HepG2 (cell line): ENCODE data around the gene CACNA1G. TPM values are rescaled to one million over a fixed set of nuclear protein-coding genes. Genes with fewer than 3 reads are reported as not detected.

Experiments
- ADNP ChIP-seq: sonication (generic); formaldehyde crosslinking; IDR thresholded peaks from 2 replicates; pipeline ENCODE4 v1.4.0; 2020; ENCODE audit warnings: missing genetic modification reagents
- GZF1 ChIP-seq: sonication (generic); formaldehyde crosslinking; IDR thresholded peaks from 2 replicates; pipeline ENCODE4 v1.5.1; 2020; ENCODE audit warnings: mild to moderate bottlenecking, missing genetic modification reagents
- HNRNPH1 ChIP-seq: fragments of 200-400 bp; formaldehyde crosslinking; optimal IDR thresholded peaks from 2 replicates; pipeline ENCODE3; 2017; ENCODE audit warnings: mild to moderate bottlenecking, low read depth, low read length
- KLF11 ChIP-seq: IDR thresholded peaks from 2 replicates; pipeline ENCODE4 v1.6.1; 2016; ENCODE audit warnings: missing compliant biosample characterization
- MED1 ChIP-seq: sonication (generic); formaldehyde crosslinking; IDR thresholded peaks from 2 replicates; pipeline ENCODE4 v1.4.0; 2020; ENCODE audit warnings: missing genetic modification reagents
- MTF2 ChIP-seq: sonication (generic); formaldehyde crosslinking; IDR thresholded peaks from 2 replicates; pipeline ENCODE4 v1.5.0; 2020; ENCODE audit warnings: missing genetic modification reagents, borderline replicate concordance
- NR1H2 ChIP-seq: sonication (generic); formaldehyde crosslinking; IDR thresholded peaks from 2 replicates; pipeline ENCODE4 v1.8.1; 2022; ENCODE audit warnings: low read depth, missing genetic modification reagents, borderline replicate concordance
- RFX5 ChIP-seq: IDR thresholded peaks from 2 replicates; pipeline ENCODE4 v1.6.1; 2011; ENCODE audit warnings: low read depth, low read length, improper control_type of control experiment
- SIX1 ChIP-seq: sonication (generic); formaldehyde crosslinking; IDR thresholded peaks from 2 replicates; pipeline ENCODE4 v1.4.0; 2020; ENCODE audit warnings: missing genetic modification reagents, borderline replicate concordance
- TRIM24 ChIP-seq: sonication (generic); formaldehyde crosslinking; IDR thresholded peaks from 2 replicates; pipeline ENCODE4 v1.8.0; 2022; ENCODE audit warnings: mild to moderate bottlenecking, missing genetic modification reagents
- YEATS2 ChIP-seq: sonication (generic); formaldehyde crosslinking; IDR thresholded peaks from 2 replicates; pipeline ENCODE4 v1.4.0; 2020; ENCODE audit warnings: missing genetic modification reagents, borderline replicate concordance
- YEATS4 ChIP-seq: sonication (generic); formaldehyde crosslinking; IDR thresholded peaks from 2 replicates; pipeline ENCODE4 v1.4.0; 2020; ENCODE audit warnings: missing genetic modification reagents, borderline replicate concordance
- ZFP41 ChIP-seq: sonication (generic); formaldehyde crosslinking; IDR thresholded peaks from 2 replicates; pipeline ENCODE4 v1.4.0; 2020; ENCODE audit warnings: mild to moderate bottlenecking, missing genetic modification reagents, borderline replicate concordance
- ZNF451 ChIP-seq: sonication (generic); formaldehyde crosslinking; IDR thresholded peaks from 2 replicates; pipeline ENCODE4 v1.5.0; 2020; ENCODE audit warnings: mild to moderate bottlenecking, missing genetic modification reagents
- ZNF552 ChIP-seq: sonication (generic); formaldehyde crosslinking; IDR thresholded peaks from 2 replicates; pipeline ENCODE4 v1.9.0; 2022; ENCODE audit warnings: missing genetic modification reagents, mild to moderate bottlenecking, borderline replicate concordance
- ZNF569 ChIP-seq: sonication (generic); formaldehyde crosslinking; IDR thresholded peaks from 2 replicates; pipeline ENCODE4 v1.5.0; 2020; ENCODE audit warnings: mild to moderate bottlenecking, missing genetic modification reagents, moderate library complexity, borderline replicate concordance
- ZNF720 ChIP-seq: sonication (generic); formaldehyde crosslinking; IDR thresholded peaks from 2 replicates; pipeline ENCODE4 v1.4.0; 2020; ENCODE audit warnings: missing genetic modification reagents
- ZNF776 ChIP-seq: sonication (generic); formaldehyde crosslinking; IDR thresholded peaks from 2 replicates; pipeline ENCODE4 v1.4.0; 2020; ENCODE audit warnings: mild to moderate bottlenecking, missing genetic modification reagents
- polyA plus RNA-seq, 8 experiments: library from polyadenylated mRNA; depleted of rRNA in 3 of 8; stranded (reverse) in 7 of 8; unstranded in 1 of 8; fragments of >200 nt; fragmentation: Illumina TruSeq in 4 of 8; extraction: Trizol in 4 of 8; gene quantifications; 2 replicates each; pipeline versions ENCODE4 v1.2.1 to v1.2.3, GENCODE V29; 2011 to 2016; ENCODE audit warnings: low read depth in 4 of 8, missing spikeins in 1 of 8, mixed read lengths in 1 of 8; ENCODE audit not compliant: insufficient read depth in 1 of 8
- total RNA-seq, 5 experiments: library from RNA; depleted of rRNA; stranded (reverse); fragments of >200 nt; fragmentation: Illumina TruSeq; extraction: Trizol; gene quantifications; 2 replicates each; pipeline ENCODE4 v1.2.3, GENCODE V29; 2016; ENCODE audit warnings: low read depth in 1 of 5
- TF ChIP-seq, protein P1 (sequence below): sonication (generic); formaldehyde crosslinking; IDR thresholded peaks from 2 replicates; pipeline ENCODE4 v1.4.0; 2020; ENCODE audit warnings: mild to moderate bottlenecking, missing genetic modification reagents
- TF ChIP-seq, protein P2 (sequence below): sonication (generic); formaldehyde crosslinking; IDR thresholded peaks from 2 replicates; pipeline ENCODE4 v1.5.1; 2020; ENCODE audit warnings: mild to moderate bottlenecking, missing genetic modification reagents, borderline replicate concordance
- TF ChIP-seq, protein P3 (sequence below): sonication (generic); formaldehyde crosslinking; IDR thresholded peaks from 2 replicates; pipeline ENCODE4 v1.4.0; 2020; ENCODE audit warnings: mild to moderate bottlenecking, missing genetic modification reagents

CACNA1G gene
- total and polyA plus RNA-seq, 2 of the 13 experiments (the other 11 are each of a cell fraction or from before 2014, with no cell fraction given) = 0.02 TPM; not detected in 1

DNA sequence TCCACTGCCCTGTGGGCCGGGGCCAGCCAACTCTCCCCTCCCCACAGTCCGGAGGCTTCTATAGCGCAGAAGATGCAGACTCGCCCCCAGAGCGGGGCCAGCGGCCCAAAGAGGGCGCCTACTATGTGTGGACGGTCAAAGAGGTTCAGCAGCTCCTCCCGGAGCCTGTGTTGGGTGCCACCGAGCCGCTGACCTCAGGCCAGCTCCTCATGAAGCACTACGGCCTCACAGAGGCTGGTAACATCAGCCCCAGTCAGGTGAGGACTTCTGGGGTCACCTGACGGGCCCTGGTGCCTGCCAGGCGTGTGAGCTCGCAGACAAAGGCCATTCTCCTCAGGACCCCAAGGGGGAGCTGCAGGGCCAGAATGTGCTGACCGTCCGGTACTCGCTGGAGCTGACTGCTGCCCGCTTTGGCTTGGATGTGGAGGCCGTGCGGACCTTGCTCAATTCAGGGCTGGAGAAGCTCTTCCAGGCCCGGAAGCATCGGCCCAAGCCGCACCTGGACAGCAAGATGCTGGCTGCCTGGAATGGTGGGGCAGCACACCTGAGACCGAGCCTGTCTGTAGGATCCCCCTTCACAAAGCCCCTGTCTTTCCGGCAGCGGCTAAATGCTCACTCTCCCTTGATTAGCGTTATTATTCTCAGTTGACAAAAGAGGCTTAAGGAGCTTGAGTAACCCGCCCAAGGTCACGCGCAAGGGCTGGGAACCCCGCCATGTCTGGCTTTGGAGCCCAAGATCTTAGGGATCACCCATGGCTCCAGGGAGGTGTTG is 9.7 kb upstream of the CACNA1G start (continued):
- TF ChIP-seq RFX5 = no peak
- TF ChIP-seq, protein P1, sequence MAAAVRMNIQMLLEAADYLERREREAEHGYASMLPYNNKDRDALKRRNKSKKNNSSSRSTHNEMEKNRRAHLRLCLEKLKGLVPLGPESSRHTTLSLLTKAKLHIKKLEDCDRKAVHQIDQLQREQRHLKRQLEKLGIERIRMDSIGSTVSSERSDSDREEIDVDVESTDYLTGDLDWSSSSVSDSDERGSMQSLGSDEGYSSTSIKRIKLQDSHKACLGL (CRISPR knock-in tag) = 0 out of 2 replicates have a peak, but pooled peaks have one; percentile 30
- no peak for TF ChIP-seq ZNF569 (CRISPR knock-in tag)
- TF ChIP-seq ZFP41 = no peak
- no peak for TF ChIP-seq ADNP (CRISPR knock-in tag)
- no peak for TF ChIP-seq ZNF720 (CRISPR knock-in tag)
- TF ChIP-seq KLF11 (CRISPR knock-in tag) = no peak
- TF ChIP-seq ZNF552 (CRISPR knock-in tag) = no peak
- peak; percentile 61; the same call in 1 of the 2 replicates for TF ChIP-seq YEATS2 (CRISPR knock-in tag)
- TF ChIP-seq NR1H2 (CRISPR knock-in tag) = no peak
- no peak for TF ChIP-seq YEATS4 (CRISPR knock-in tag)
- TF ChIP-seq ZNF451 (CRISPR knock-in tag) = no peak
- TF ChIP-seq TRIM24 (CRISPR knock-in tag) = no peak
- TF ChIP-seq, protein P2, sequence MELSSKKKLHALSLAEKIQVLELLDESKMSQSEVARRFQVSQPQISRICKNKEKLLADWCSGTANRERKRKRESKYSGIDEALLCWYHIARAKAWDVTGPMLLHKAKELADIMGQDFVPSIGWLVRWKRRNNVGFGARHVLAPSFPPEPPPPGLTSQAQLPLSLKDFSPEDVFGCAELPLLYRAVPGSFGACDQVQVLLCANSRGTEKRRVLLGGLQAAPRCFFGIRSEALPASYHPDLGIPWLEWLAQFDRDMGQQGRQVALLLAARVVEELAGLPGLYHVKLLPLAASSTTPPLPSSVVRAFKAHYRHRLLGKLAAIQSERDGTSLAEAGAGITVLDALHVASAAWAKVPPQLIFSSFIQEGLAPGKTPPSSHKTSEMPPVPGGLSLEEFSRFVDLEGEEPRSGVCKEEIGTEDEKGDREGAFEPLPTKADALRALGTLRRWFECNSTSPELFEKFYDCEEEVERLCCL (CRISPR knock-in tag) = no peak
- peak; percentile 79; the same call in 1 of the 2 replicates for TF ChIP-seq ZNF776
- TF ChIP-seq, protein P3, sequence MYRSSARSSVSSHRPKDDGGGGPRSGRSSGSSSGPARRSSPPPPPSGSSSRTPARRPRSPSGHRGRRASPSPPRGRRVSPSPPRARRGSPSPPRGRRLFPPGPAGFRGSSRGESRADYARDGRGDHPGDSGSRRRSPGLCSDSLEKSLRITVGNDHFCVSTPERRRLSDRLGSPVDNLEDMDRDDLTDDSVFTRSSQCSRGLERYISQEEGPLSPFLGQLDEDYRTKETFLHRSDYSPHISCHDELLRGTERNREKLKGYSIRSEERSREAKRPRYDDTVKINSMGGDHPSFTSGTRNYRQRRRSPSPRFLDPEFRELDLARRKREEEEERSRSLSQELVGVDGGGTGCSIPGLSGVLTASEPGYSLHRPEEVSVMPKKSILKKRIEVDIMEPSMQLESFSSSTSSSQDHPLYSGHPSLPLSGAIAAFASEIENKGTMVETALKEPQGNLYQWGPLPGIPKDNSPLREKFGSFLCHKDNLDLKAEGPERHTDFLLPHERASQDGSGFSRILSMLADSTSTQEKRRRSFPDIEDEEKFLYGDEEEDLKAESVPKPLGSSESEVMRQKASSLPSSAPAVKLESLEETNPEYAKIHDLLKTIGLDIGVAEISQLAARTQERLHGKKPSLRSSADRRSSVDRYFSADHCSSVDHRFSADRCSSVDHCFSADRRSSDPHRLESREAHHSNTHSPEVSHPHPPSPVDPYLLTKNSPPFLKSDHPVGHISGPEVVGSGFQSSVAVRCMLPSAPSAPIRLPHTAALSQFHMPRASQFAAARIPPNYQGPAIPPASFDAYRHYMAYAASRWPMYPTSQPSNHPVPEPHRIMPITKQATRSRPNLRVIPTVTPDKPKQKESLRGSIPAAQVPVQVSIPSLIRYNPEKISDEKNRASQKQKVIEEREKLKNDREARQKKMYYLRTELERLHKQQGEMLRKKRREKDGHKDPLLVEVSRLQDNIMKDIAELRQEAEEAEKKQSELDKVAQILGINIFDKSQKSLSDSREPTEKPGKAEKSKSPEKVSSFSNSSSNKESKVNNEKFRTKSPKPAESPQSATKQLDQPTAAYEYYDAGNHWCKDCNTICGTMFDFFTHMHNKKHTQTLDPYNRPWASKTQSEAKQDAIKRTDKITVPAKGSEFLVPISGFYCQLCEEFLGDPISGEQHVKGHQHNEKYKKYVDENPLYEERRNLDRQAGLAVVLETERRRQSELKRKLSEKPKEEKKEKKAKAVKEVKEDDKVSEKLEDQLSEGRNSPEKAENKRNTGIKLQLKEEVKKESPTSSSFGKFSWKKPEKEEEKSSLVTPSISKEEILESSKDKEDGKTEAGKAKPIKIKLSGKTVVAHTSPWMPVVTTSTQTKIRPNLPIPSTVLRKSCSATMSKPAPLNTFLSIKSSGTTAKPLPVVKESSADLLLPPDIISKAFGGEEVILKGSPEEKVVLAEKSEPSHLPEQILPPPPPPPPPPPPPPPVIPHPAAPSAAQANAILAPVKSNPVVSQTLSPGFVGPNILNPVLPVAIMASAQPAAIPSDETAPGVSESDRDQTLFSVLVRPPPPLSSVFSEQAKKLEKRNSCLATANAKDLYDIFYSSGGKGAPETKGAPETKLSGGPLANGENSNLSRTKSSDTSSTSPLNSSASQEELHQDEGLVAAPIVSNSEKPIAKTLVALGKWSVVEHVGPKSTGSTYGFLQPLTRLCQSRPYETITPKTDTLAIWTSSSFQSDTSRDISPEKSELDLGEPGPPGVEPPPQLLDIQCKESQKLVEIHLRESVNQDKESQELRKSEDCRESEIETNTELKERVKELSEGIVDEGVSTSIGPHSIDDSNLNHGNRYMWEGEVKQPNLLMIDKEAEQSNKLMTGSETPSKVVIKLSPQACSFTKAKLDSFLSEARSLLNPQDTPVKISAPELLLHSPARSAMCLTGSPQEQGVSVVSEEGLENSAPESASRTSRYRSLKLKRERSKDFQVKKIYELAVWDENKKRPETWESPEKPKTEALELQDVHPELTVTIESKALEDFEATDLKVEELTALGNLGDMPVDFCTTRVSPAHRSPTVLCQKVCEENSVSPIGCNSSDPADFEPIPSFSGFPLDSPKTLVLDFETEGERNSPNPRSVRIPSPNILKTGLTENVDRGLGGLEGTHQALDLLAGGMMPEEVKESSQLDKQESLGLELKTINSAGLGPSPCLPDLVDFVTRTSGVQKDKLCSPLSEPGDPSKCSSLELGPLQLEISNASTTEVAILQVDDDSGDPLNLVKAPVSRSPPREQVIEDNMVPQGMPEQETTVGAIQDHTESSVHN (CRISPR knock-in tag) = no peak
- no peak for TF ChIP-seq MED1
- TF ChIP-seq MTF2 = no peak
- TF ChIP-seq SIX1 = no peak
- TF ChIP-seq GZF1 (CRISPR knock-in tag) = no peak
- TF ChIP-seq HNRNPH1 = no peak
